ENCODE data around the gene PPFIA1. TPM values are rescaled to one million over a fixed set of nuclear protein-coding genes. Genes with fewer than 3 reads are reported as not detected.

PPFIA1 gene
- polyA plus RNA-seq, 4 donors: 17.8 to 27.3 (median 23.6) TPM

DNA sequence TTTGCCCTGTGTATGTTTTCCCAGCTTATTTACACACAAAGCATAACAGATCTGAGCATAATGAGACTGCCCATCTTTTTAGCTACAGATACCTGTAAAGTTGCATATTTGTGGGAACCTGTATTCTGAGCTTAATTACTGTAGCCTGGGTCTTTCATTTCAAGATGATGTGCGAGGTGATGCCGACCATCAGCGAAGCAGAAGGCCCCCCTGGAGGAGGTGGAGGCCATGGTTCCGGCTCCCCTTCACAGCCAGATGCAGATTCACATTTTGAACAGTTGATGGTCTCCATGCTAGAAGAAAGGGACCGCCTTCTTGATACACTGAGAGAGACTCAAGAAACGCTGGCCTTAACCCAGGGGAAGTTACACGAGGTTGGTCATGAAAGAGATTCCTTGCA lies 1.5 kb downstream of the PPFIA1 start:
- H3K36me3 ChIP-seq (ENCODE audit: control insufficient read depth in 3 of 3, insufficient read depth in 2 of 3, low read depth in 1 of 3, low read length in 3 of 3): peaks cover 0 to 14% (median 4%) of the 10 kb centered on the region in 3 donors
- no peaks in the 10 kb centered on the region for H3K27me3 ChIP-seq (ENCODE audit: control insufficient read depth in 3 of 3, insufficient read depth in 3 of 3, low read length in 3 of 3)
- DNase-seq (no peak), FAIRE-seq (no peak)
- H3K27ac ChIP-seq (ENCODE audit: low read depth in 1 of 3, low read length in 2 of 3): no peak overlapping the region
- 82 to 87% (median 85%) methylated on average over 7 of the region's 7 CpGs for WGBS, 3 donors
- no peak overlapping the region for H3K4me3 ChIP-seq (ENCODE audit: low read depth in 1 of 3, low read length in 3 of 3)
- H3K9me3 ChIP-seq (ENCODE audit: control insufficient read depth in 2 of 2, insufficient read depth in 1 of 2, low read depth in 1 of 2, low read length in 1 of 2): no peaks in the 10 kb centered on the region
- H3K4me1 ChIP-seq (ENCODE audit: control insufficient read depth in 3 of 3, insufficient read depth in 2 of 3, low read depth in 1 of 3, low read length in 2 of 3): peaks cover 2 to 10% (median 10%) of the 10 kb centered on the region in 3 donors

DNA sequence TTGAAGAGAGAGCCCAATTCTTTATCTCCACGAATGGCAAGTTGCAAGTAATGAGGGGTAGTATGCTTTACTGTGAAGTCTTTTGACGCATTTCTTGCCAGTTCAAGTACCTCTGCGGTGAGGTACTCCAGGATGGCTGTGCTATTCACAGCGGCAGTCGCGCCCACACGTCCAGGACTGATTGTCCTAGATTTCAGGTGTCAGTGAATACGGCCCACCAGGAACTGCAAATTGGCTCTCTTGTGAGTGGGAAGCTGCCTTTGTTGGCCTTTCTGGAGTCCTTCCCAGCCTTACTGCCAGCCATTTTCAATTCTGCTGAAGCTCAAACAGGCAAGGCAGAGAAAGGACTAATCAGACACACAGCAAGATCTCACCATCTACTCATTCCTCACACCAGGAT lies 8.5 kb downstream of the PPFIA1 start:
- 94 to 98% (median 97%) methylated on average over 8 of the region's 8 CpGs for WGBS, 3 donors
- FAIRE-seq (no peak), DNase-seq (no peak)
- H3K9me3 ChIP-seq (ENCODE audit: control insufficient read depth in 2 of 2, insufficient read depth in 1 of 2, low read depth in 1 of 2, low read length in 1 of 2): no peaks in the 10 kb centered on the region
- H3K27me3 ChIP-seq (ENCODE audit: control insufficient read depth in 3 of 3, insufficient read depth in 3 of 3, low read length in 3 of 3): no peaks in the 10 kb centered on the region
- peaks cover 0 to 39% (median 5%) of the 10 kb centered on the region in 3 donors for H3K36me3 ChIP-seq (ENCODE audit: control insufficient read depth in 3 of 3, insufficient read depth in 2 of 3, low read depth in 1 of 3, low read length in 3 of 3)
- no peaks in the 10 kb centered on the region for H3K4me1 ChIP-seq (ENCODE audit: control insufficient read depth in 3 of 3, insufficient read depth in 2 of 3, low read depth in 1 of 3, low read length in 2 of 3)
- no peak overlapping the region for H3K27ac ChIP-seq (ENCODE audit: low read depth in 1 of 3, low read length in 2 of 3)
- no peak overlapping the region for H3K4me3 ChIP-seq (ENCODE audit: low read depth in 1 of 3, low read length in 3 of 3)

DNA sequence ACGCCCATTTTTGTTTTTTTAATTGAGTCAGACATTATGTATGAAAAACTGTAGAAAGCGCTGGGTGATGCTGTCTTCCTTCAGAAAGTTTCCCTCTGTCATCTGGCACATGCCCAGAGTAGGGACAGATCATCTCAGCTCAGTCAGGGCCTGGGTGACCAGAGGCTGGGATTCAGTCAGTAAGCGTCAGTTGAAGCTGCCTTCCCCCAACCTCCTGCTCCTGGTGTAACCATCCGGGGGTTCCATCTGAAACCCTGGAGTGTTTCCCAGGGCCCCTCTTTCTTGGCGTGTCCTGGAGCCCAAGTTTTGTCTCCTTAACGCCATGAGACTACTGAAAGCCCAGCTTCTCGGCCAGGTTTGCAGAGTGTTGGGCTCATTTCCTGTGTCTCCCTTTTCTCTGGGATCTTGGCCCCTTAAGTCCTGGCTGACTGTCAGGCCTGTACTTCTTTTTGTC lies 10.7 kb downstream of the PPFIA1 start:
- peaks cover 0 to 51% (median 7%) of the 10 kb centered on the region in 3 donors for H3K36me3 ChIP-seq (ENCODE audit: control insufficient read depth in 3 of 3, insufficient read depth in 2 of 3, low read depth in 1 of 3, low read length in 3 of 3)
- H3K4me3 ChIP-seq (ENCODE audit: low read depth in 1 of 3, low read length in 3 of 3): no peak overlapping the region
- DNase-seq: no peak
- 70 to 93% (median 91%) methylated on average over 7 of the region's 7 CpGs for WGBS, 3 donors
- H3K4me1 ChIP-seq (ENCODE audit: control insufficient read depth in 3 of 3, insufficient read depth in 2 of 3, low read depth in 1 of 3, low read length in 2 of 3): no peaks in the 10 kb centered on the region
- H3K9me3 ChIP-seq (ENCODE audit: control insufficient read depth in 2 of 2, insufficient read depth in 1 of 2, low read depth in 1 of 2, low read length in 1 of 2): no peaks in the 10 kb centered on the region
- no peak for FAIRE-seq
- no peaks in the 10 kb centered on the region for H3K27me3 ChIP-seq (ENCODE audit: control insufficient read depth in 3 of 3, insufficient read depth in 3 of 3, low read length in 3 of 3)
- peak overlapping the region in 1 of 3 donors; percentile 32 for H3K27ac ChIP-seq (ENCODE audit: low read depth in 1 of 3, low read length in 2 of 3)

DNA sequence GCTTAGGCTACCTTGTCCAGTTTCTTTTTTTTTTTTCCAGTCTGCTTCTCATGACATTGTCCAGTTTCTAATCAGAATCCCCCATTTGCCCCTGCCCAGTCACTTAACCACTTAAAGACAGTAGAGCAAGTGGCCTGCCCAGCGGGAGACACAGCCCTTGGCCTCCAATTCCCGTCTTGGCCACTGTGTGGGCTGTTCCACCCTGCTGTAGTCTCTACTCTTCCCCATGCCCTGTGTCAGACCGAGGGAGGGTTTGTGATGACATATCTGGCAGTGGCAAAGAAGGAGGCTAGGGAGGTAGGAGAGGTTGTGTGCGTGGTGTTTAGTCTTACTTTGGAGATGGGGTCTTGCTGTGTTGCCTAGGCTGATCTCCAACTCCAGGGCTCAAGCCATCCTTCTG lies 11.5 kb downstream of the PPFIA1 start:
- 91 to 96% (median 93%) methylated on average over 4 of the region's 4 CpGs for WGBS, 3 donors
- no peaks in the 10 kb centered on the region for H3K9me3 ChIP-seq (ENCODE audit: control insufficient read depth in 2 of 2, insufficient read depth in 1 of 2, low read depth in 1 of 2, low read length in 1 of 2)
- no peak overlapping the region for H3K27ac ChIP-seq (ENCODE audit: low read depth in 1 of 3, low read length in 2 of 3)
- no peak overlapping the region for H3K4me3 ChIP-seq (ENCODE audit: low read depth in 1 of 3, low read length in 3 of 3)
- H3K27me3 ChIP-seq (ENCODE audit: control insufficient read depth in 3 of 3, insufficient read depth in 3 of 3, low read length in 3 of 3): no peaks in the 10 kb centered on the region
- no peak for DNase-seq
- H3K4me1 ChIP-seq (ENCODE audit: control insufficient read depth in 3 of 3, insufficient read depth in 2 of 3, low read depth in 1 of 3, low read length in 2 of 3): no peaks in the 10 kb centered on the region
- FAIRE-seq: no peak
- peaks cover 0 to 58% (median 7%) of the 10 kb centered on the region in 3 donors for H3K36me3 ChIP-seq (ENCODE audit: control insufficient read depth in 3 of 3, insufficient read depth in 2 of 3, low read depth in 1 of 3, low read length in 3 of 3)

DNA sequence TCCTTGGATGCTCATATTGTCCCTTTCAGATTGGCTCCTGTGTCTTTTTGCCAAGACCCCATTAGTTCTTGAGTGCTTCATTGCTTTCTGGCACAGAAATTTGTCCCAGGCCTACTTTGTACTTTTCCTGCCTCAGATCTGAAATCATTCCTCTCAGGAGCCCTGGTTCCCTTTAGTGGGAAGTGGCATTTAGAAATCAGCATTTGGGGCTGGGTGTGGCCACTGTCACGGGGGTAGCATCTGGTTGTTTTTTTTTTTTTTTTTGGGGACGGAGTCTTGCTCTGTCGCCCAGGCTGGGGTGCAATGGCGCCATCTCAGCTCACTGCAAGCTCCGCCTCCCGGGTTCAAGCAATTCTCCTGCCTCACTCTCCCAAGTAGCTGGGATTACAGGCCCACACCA lies 18.2 kb downstream of the PPFIA1 start:
- Histone ChIP-seq H3K27ac (ENCODE audit: low read depth in 1 of 3, low read length in 2 of 3) (no peak overlapping the region), H3K27me3 (ENCODE audit: control insufficient read depth in 3 of 3, insufficient read depth in 3 of 3, low read length in 3 of 3) (no peaks in the 10 kb centered on the region), H3K36me3 (ENCODE audit: control insufficient read depth in 3 of 3, insufficient read depth in 2 of 3, low read depth in 1 of 3, low read length in 3 of 3) (peaks cover 2 to 51% (median 9%) of the 10 kb centered on the region in 3 donors), H3K9me3 (ENCODE audit: control insufficient read depth in 2 of 2, insufficient read depth in 1 of 2, low read depth in 1 of 2, low read length in 1 of 2) (no peaks in the 10 kb centered on the region), H3K4me1 (ENCODE audit: control insufficient read depth in 3 of 3, insufficient read depth in 2 of 3, low read depth in 1 of 3, low read length in 2 of 3) (no peaks in the 10 kb centered on the region), H3K4me3 (ENCODE audit: low read depth in 1 of 3, low read length in 3 of 3) (no peak overlapping the region)
- DNase-seq (no peak), FAIRE-seq (no peak)
- WGBS, 3 donors: 92 to 95% (median 94%) methylated on average over 4 to 6 of the region's 6 CpGs

DNA sequence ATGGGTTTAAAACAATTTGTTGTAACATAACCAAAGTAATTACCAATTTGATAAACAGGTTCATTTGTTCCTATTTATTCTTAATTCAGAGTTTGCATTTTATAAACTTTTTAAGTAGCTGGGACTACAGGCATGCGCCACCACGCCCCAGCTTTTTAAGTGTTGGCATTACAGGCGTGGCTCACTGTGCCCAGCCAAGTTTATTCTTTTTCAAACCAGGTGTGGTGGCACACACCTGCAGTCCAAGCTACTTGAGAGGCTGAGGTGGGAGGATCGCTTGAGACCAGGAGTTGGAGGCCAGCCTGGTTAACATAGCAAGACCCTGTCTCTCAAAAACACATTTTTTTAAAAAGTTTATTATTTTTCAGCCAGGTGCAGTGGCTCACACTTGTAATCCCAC lies 19.1 kb downstream of the PPFIA1 start:
- H3K9me3 ChIP-seq (ENCODE audit: control insufficient read depth in 2 of 2, insufficient read depth in 1 of 2, low read depth in 1 of 2, low read length in 1 of 2): no peaks in the 10 kb centered on the region
- no peak for DNase-seq
- H3K27me3 ChIP-seq (ENCODE audit: control insufficient read depth in 3 of 3, insufficient read depth in 3 of 3, low read length in 3 of 3): no peaks in the 10 kb centered on the region
- H3K36me3 ChIP-seq (ENCODE audit: control insufficient read depth in 3 of 3, insufficient read depth in 2 of 3, low read depth in 1 of 3, low read length in 3 of 3): peaks cover 2 to 53% (median 7%) of the 10 kb centered on the region in 3 donors
- no peak overlapping the region for H3K27ac ChIP-seq (ENCODE audit: low read depth in 1 of 3, low read length in 2 of 3)
- no peaks in the 10 kb centered on the region for H3K4me1 ChIP-seq (ENCODE audit: control insufficient read depth in 3 of 3, insufficient read depth in 2 of 3, low read depth in 1 of 3, low read length in 2 of 3)
- FAIRE-seq: no peak
- 90 to 97% (median 94%) methylated on average over 4 of the region's 4 CpGs for WGBS, 3 donors
- no peak overlapping the region for H3K4me3 ChIP-seq (ENCODE audit: low read depth in 1 of 3, low read length in 3 of 3)

DNA sequence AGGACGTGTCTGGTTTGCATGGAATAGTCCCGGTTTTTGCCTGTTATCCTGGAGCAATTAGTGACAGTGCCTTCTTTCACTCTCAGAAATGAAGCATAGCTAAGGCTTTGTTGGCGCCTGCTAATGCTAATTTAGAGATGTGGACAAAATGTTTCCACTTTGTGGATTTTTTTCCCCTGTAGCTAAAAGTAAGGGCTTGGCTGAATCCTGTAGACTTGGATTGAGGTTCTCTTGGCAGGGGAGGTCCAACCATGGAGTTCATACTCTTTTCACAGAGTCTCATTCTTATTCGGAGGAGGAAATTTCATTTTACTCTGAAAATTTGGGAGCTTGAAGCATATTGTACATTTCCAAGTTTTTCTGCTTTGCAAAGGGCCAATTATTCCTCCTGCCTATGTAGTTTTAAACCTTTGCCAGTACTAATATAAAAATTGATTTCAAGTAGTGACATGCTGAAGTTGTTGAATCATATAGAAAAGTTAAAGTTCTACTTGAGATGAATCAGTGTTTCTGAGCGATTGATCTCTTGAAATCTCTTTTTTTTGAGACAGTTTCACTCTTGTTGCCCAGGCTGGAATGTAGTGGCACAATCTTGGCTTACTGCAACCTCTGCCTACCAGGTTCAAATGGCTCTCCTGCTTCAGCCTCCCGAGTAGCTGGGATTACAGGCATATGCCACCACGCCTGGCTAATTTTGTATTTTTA lies 20.0 kb downstream of the PPFIA1 start:
- Histone ChIP-seq H3K4me3 (ENCODE audit: low read depth in 1 of 3, low read length in 3 of 3) (no peak overlapping the region), H3K4me1 (ENCODE audit: control insufficient read depth in 3 of 3, insufficient read depth in 2 of 3, low read depth in 1 of 3, low read length in 2 of 3) (no peaks in the 10 kb centered on the region), H3K27me3 (ENCODE audit: control insufficient read depth in 3 of 3, insufficient read depth in 3 of 3, low read length in 3 of 3) (no peaks in the 10 kb centered on the region), H3K36me3 (ENCODE audit: control insufficient read depth in 3 of 3, insufficient read depth in 2 of 3, low read depth in 1 of 3, low read length in 3 of 3) (peaks cover 2 to 44% (median 7%) of the 10 kb centered on the region in 3 donors), H3K27ac (ENCODE audit: low read depth in 1 of 3, low read length in 2 of 3) (no peak overlapping the region), H3K9me3 (ENCODE audit: control insufficient read depth in 2 of 2, insufficient read depth in 1 of 2, low read depth in 1 of 2, low read length in 1 of 2) (no peaks in the 10 kb centered on the region)
- WGBS, 3 donors: 90 to 97% (median 95%) methylated on average over 7 of the region's 7 CpGs
- no peak for DNase-seq
- no peak for FAIRE-seq

DNA sequence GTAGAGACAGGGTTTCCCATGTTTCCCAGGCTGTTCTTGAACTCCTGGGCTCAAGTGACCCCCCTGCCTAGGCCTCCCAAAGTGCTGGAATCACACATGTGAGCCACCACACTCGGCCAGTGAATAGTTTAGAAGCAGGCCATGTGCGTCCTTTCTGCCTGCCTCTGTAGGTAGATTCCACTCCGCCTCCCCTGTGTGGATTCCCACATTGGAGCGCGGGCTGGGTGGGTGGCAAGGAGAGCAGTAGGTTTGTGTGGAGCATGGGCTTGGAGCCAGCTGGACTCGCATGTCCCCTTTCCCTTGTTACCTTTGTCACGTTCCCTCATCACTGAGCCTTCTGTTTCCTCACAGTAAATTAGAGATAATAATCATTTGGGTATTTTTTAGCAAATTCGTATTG lies 21.7 kb downstream of the PPFIA1 start:
- FAIRE-seq (no peak), DNase-seq (no peak)
- Histone ChIP-seq H3K27me3 (ENCODE audit: control insufficient read depth in 3 of 3, insufficient read depth in 3 of 3, low read length in 3 of 3) (no peaks in the 10 kb centered on the region), H3K9me3 (ENCODE audit: control insufficient read depth in 2 of 2, insufficient read depth in 1 of 2, low read depth in 1 of 2, low read length in 1 of 2) (no peaks in the 10 kb centered on the region), H3K27ac (ENCODE audit: low read depth in 1 of 3, low read length in 2 of 3) (no peak overlapping the region), H3K4me1 (ENCODE audit: control insufficient read depth in 3 of 3, insufficient read depth in 2 of 3, low read depth in 1 of 3, low read length in 2 of 3) (no peaks in the 10 kb centered on the region), H3K36me3 (ENCODE audit: control insufficient read depth in 3 of 3, insufficient read depth in 2 of 3, low read depth in 1 of 3, low read length in 3 of 3) (peaks cover 2 to 35% (median 7%) of the 10 kb centered on the region in 3 donors), H3K4me3 (ENCODE audit: low read depth in 1 of 3, low read length in 3 of 3) (no peak overlapping the region)
- WGBS, 3 donors: 92 to 94% (median 92%) methylated on average over 8 of the region's 8 CpGs

DNA sequence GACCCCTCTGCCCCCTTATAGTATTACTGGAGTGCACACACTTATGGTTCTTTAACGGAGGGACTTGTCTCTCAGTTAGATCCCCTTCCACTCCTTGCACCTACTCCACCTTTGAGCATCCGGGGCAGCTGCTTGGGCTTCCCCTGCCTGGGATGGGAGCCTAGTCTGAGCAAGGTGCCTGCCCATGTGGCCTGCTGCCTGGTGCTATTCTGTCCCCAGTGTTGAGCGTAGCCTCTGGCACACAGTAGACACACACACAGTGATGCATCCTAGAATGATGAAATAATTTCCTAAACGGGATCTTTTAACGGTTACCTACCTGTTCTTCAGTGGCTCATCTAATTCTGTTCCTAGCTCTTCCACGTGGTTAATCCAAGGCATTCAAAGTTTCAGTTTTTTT lies 22.4 kb downstream of the PPFIA1 start:
- DNase-seq (no peak), FAIRE-seq (no peak)
- Histone ChIP-seq H3K9me3 (ENCODE audit: control insufficient read depth in 2 of 2, insufficient read depth in 1 of 2, low read depth in 1 of 2, low read length in 1 of 2) (no peaks in the 10 kb centered on the region), H3K4me3 (ENCODE audit: low read depth in 1 of 3, low read length in 3 of 3) (no peak overlapping the region), H3K27me3 (ENCODE audit: control insufficient read depth in 3 of 3, insufficient read depth in 3 of 3, low read length in 3 of 3) (no peaks in the 10 kb centered on the region), H3K27ac (ENCODE audit: low read depth in 1 of 3, low read length in 2 of 3) (no peak overlapping the region), H3K36me3 (ENCODE audit: control insufficient read depth in 3 of 3, insufficient read depth in 2 of 3, low read depth in 1 of 3, low read length in 3 of 3) (peaks cover 2 to 33% (median 7%) of the 10 kb centered on the region in 3 donors), H3K4me1 (ENCODE audit: control insufficient read depth in 3 of 3, insufficient read depth in 2 of 3, low read depth in 1 of 3, low read length in 2 of 3) (no peaks in the 10 kb centered on the region)
- WGBS, 3 donors: 93 to 96% (median 96%) methylated on average over 6 of the region's 6 CpGs
